GDM1 (cell line): ENCODE data around the gene TRIO.

ENCODE experiments used
- DNase-seq: peaks from one replicate; lab custom pipeline; 2025; lab: John Stamatoyannopoulos, UW

The TRIO gene

DNA sequence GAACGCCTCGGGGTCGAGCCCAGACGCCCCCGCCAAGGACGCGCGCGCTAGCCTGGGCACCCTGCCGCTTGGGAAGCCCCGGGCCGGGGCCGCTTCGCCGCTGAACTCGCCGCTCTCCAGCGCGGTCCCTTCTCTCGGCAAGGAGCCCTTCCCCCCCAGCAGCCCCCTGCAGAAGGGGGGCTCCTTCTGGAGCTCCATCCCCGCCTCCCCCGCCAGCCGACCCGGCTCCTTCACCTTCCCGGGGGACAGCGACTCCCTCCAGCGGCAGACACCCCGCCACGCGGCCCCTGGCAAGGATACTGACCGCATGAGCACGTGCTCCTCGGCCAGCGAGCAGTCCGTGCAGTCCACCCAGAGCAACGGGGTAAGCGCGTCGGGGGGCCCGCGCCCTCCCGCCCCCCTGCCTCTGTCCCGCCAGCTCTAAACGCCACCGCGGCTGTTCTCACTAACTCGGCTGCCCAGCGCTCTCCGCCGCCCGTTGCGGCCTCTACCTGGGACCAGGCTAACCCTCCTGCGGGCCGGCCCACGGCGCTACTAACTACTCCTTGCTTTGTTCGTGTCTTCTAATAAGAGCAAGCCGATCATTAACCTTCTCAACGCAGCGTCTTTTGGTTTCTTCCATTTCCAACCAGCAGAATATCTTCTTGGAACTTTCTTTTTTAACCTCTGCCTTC, 344.9 kb downstream of the TRIO start:
- no peak for DNase-seq

DNA sequence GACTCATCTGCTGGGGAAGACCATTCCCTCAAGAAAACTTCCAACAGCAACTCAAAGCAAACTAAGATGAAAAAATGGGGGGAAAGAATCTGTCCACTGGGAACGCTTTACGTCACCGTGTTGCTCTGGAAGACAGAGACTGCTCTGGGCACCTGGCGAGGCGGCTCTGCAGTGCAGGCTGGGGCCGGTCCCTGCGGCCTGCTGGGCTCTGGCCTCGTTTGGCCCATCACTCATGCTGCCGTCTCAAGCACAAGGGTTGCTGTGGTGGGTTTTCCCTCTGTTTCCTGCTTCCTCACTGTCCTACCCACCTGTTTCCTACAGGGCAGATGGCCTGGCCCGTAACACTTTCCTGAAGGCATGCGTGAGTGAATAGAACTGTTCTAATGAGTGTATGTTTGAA, 345.6 kb downstream of the TRIO start:
- peak; percentile 28 for DNase-seq

GRCh38 chr5:14489643-14490042, 346.5 kb downstream of the TRIO start:
- no peak for DNase-seq

GRCh38 chr5:14490309-14490711, 347.2 kb downstream of the TRIO start:
- peak; percentile 59 for DNase-seq

GRCh38 chr5:14491015-14491915, 348.1 kb downstream of the TRIO start:
- DNase-seq, result no peak

DNA sequence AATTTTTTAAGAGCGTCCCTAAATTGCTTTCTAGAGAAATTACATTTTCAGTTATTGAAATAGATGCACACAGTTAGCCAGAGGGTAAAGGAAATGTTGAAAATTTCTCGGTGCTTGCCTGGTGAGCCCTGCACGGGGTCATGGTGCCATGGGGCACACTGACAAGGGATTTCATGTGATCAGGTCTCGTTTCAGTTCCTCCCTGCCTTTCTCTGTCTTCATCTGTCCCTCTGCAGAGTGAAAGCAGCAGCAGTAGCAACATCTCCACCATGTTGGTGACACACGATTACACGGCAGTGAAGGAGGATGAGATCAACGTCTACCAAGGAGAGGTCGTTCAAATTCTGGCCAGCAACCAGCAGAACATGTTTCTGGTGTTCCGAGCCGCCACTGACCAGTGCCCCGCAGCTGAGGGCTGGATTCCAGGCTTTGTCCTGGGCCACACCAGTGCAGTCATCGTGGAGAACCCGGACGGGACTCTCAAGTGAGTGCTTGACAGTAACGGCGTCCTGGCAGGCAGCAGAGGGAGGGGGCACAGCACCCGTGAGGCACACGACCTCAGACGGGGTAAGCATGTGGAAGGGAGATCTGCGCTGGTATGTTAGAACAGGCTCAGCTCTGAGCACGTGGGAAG, 349.3 kb downstream of the TRIO start:
- DNase-seq, result no peak

DNA sequence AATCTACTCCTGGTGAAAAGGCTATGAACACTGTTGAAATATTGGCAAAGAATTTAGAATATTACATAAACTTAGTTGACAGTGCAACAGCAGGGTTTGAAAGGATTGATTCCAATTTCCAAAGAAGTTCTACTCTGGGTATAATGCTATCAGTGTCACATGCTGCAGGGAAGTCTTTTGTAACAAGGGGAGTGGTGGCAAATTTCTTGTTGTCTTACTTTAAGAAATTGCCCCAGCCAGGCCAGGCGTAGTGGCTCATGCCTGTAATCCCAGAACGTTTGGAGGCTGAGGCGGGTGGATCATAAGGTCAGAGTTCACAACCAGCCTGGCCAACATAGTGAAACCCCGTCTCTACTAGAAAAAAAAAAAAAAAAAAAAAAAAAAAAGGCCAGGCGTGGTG, 352.2 kb downstream of the TRIO start:
- DNase-seq, result no peak

- DNase-seq, result no peak
These were observed 354.2 kb downstream of the TRIO start for GRCh38 chr5:14497311-14497710.

GRCh38 chr5:14501353-14502293, 358.5 kb downstream of the TRIO start:
- no peak for DNase-seq

DNA sequence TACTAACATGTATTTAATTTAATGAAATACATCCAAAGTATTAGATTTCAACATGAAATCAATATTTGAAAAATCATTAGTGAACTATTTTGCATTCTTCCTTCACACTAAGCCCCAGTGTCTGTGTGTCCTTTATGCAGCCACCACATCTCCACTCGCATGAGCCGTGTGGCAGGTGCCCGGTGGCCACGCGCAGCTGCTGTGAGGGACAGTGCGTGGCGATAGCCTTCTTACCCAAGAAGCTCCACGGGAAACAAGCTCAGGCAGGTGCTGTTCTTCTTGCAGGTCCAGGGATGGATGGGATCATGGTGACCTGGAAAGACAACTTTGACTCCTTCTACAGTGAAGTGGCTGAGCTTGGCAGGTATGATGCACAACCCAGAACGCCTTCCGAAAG, 359.1 kb downstream of the TRIO start:
- no peak for DNase-seq

DNA sequence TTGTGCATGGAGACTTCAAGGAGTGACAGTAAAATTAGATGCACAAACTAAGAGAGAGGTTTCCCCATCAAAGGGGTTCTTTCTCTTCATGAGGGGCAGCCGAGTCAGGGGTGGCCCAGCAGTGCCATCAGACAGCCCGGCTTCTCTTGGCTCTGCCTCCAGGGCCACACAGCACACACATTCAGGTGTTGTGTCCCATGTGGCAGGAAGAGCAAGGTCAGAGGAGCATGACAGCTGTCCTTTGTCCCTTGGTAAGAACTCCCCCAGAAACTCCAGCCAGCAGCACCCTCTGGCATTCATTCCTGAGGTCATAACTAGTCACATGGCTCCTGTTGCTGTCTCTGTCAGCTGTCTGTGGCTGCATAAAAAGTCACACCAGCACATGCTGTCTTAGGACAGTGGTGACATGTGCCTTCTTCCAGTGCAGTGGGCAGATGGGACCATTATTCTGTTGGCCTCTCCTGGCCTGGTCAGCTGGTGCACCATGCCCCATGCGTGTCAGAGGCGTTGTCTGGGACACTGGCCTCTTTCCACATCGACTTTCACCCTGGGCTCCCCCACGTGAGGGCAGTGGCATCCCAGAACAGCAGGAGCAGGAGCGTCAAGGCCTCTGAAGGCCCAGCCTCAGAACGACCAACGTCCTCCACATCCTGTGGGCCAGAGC, 360.0 kb downstream of the TRIO start:
- DNase-seq, result no peak

- no peak for DNase-seq
These were observed 360.7 kb downstream of the TRIO start for GRCh38 chr5:14503681-14504331.

GRCh38 chr5:14504332-14504727, 361.2 kb downstream of the TRIO start:
- no peak for DNase-seq

- DNase-seq, result no peak
These were observed 361.7 kb downstream of the TRIO start for GRCh38 chr5:14504816-14505215.

- no peak for DNase-seq
These were observed 362.4 kb downstream of the TRIO start for GRCh38 chr5:14505310-14506139.

DNA sequence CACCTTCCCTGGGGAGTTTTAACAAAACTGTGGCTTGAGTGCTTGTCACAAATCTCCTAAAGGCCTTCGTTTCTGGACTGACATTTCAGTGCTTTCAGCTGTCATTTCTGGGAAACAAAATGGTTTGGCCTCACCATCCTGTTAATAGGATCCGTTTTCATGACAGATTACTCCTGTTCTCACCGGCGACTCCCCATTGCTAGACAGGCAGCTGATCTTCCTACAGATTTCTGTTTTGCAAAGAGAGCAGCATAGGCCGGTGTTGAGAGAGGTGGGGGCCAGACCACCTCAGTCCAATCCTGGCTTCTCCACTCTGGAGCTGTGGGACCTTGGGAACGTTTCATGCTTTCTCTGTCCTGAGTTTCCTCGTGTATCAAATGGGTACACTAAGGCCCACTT, 363.0 kb downstream of the TRIO start:
- DNase-seq, result no peak

GRCh38 chr5:14506661-14507060, 363.5 kb downstream of the TRIO start:
- no peak for DNase-seq

GRCh38 chr5:14507156-14507941, 364.2 kb downstream of the TRIO start:
- no peak for DNase-seq

DNA sequence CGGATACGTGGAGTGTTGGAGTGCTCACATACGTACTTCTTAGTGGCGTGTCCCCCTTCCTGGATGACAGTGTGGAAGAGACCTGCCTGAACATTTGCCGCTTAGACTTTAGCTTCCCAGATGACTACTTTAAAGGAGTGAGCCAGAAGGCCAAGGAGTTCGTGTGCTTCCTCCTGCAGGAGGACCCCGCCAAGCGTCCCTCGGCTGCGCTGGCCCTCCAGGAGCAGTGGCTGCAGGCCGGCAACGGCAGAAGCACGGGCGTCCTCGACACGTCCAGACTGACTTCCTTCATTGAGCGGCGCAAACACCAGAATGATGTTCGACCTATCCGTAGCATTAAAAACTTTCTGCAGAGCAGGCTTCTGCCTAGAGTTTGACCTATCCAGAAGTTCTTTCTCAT, 364.9 kb downstream of the TRIO start:
- no peak for DNase-seq
